Hematopoietic multipotent progenitor cell treated with erythropoietin and hydrocortisone succinate and interleukin-3 and kit ligand, for 17 days (in vitro differentiated cells): ENCODE measurements around the gene SKI.
"Not testable (repeated sequence)": the region's sequence is repeated elsewhere in the genome, so short reads cannot be mapped to it uniquely, and the experiment has no call there.

Experiments
- DNase-seq: peaks from one replicate; pipeline ENCODE4 v3.0.0-alpha.2; 2015; ENCODE audit warnings: low spot score

SKI gene

GRCh38 chr1:2291577-2291976, 63.5 kb downstream of the SKI start:
- no peak for DNase-seq

GRCh38 chr1:2292725-2293450, 64.8 kb downstream of the SKI start:
- DNase-seq: no peak

- DNase-seq: no peak
These were observed 66.1 kb downstream of the SKI start for GRCh38 chr1:2294033-2294724.

- no peak for DNase-seq
These were observed 66.6 kb downstream of the SKI start for GRCh38 chr1:2294725-2295078.

GRCh38 chr1:2295526-2295925, 67.4 kb downstream of the SKI start:
- DNase-seq: no peak

DNA sequence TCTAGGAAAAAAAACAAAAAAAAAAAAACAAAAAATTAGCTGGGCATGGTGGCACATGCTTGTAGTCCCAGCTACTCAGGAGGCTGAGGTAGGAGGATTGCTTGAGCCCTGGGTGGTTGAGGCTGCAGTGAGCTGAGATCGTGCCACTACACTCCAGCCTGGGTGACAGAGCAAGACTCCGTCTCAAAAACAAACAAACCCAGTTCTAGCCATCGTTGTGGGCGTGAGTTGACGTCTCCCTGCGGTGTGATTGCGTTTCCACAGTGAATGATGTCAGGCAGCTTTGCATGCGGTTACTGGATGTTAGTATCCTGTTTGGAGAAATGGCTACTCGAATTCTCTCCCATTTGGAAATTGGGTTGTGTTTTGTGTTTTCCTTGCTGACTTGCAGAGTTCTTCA, 68.1 kb downstream of the SKI start:
- DNase-seq: not testable (repeated sequence)

DNA sequence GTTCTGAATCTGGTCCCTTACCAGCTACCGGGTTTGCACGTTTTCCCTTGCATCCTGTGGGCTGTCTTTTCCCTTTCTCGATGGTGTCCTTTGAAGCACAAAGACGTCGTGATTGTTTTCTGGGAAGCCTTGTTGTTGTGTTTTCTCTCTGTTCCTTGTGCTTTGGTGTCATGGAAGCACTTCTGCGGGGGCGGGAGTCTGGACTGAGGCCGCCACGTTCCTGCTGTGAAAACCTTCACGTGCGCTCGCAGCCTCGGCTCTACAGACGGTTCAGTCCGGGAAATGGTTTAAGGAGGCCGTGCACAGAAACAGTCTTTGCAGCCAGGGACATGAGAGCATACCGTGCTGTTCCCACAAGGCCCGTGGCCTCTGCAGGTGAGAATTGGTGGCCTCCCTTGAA, 68.5 kb downstream of the SKI start:
- no peak for DNase-seq

DNA sequence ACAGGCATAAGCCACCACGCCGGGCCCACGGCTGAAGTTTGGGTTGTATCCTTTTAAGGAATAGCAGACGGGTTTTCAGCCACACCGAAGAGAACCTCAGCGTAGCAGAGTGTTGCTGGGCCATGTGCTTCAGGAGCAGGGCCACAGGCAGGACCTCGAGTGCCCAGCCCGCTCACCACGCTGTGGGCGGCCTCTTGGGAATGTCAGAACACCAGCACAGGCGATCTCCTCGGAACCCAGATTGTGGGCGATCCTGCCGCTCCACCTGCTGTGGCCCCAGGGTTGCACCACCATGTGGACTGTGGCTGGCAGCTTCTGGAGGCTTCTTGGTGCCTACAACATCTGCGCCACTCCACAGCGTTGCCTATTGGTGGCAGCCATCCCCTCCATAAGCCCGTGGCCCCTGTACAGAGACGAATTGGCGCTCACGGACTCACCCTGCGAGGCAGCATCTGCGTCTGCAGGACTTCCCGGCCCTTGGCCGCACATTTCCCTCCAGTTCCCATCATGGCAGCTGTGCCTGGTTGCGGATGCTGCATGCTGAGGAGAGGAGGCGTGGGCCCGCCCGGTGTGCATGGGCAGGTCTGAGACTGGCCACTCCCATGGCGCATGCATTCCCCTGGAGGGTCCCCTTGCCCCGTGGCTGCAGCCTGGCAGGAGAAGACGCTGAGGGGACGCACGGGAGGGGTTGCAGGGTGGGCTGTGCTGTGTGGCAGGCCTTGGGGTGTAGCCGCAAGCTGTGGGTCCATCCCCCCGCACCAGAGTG, 69.3 kb downstream of the SKI start:
- no peak for DNase-seq

DNA sequence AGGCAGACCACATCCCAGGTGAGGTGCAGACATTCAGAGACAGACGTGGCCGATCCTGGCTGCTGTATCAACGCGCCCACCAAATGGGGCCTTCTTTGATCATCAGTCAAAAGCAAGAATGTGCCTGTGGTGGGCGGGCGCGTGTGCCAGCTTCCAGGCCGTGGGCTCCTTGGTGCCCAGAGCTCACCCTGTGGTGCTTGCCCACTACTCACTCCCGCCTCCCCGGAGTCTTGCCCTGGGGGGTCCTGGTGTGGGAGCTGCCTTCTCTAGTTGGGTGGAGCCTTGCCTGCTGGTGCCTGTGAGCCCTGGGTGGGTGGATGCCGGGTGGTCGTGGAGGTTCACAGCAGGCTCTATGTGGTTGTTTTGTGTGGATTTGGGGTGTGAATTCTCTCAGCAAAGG, 70.6 kb downstream of the SKI start:
- no peak for DNase-seq

- no peak for DNase-seq
These were observed 71.1 kb downstream of the SKI start for GRCh38 chr1:2299131-2299627.

- DNase-seq: no peak
These were observed 72.1 kb downstream of the SKI start for GRCh38 chr1:2300004-2300771.

GRCh38 chr1:2300851-2301606, 72.9 kb downstream of the SKI start:
- DNase-seq: no peak

GRCh38 chr1:2301607-2302291, 73.6 kb downstream of the SKI start:
- DNase-seq: no peak

DNA sequence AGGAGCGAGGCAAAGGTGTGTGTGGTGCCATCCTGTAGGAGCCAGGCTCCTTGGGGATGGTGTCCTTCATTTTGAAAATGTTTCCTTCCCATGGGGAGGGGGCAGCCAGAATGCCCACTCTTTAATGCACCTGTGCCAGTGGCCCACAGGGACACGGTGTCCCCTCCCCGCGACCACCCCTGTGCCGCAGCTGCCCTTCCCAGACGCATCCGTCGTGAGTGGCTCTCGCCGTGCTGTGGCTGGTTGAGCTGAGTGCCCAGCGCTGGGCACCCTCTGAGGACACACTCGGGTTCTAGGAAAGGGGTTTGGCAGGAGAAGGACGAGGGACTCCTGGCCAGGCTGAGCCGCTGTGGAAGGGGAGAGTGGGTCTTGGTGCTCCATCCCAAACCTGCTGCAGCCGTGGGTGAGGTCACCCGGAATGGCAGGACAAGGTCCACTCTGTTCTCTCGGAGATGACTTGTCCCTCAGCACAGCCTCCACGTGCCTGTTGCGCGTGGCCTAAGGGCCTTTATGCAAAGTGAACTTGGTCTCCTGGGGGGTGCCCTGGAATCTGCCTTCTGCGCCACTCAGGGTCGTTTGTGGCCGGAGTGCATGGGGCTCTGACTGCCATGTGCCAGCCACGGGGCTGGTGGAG, 74.3 kb downstream of the SKI start:
- DNase-seq: no peak

- DNase-seq: no peak
These were observed 75.1 kb downstream of the SKI start for GRCh38 chr1:2303016-2303775.

- no peak for DNase-seq
These were observed 75.7 kb downstream of the SKI start for GRCh38 chr1:2303781-2304180.

DNA sequence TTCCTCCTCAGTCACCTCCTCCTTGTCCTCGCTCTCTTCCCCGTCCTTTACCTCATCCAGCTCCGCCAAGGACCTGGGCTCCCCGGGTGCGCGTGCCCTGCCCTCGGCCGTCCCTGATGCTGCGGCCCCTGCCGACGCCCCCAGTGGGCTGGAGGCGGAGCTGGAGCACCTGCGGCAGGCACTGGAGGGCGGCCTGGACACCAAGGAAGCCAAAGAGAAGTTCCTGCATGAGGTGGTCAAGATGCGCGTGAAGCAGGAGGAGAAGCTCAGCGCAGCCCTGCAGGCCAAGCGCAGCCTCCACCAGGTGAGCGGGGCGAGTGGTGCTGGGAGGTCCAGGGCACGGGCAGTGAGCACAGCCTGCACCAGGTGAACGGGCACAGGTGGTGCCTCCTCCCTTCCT, 76.2 kb downstream of the SKI start:
- DNase-seq: no peak

DNA sequence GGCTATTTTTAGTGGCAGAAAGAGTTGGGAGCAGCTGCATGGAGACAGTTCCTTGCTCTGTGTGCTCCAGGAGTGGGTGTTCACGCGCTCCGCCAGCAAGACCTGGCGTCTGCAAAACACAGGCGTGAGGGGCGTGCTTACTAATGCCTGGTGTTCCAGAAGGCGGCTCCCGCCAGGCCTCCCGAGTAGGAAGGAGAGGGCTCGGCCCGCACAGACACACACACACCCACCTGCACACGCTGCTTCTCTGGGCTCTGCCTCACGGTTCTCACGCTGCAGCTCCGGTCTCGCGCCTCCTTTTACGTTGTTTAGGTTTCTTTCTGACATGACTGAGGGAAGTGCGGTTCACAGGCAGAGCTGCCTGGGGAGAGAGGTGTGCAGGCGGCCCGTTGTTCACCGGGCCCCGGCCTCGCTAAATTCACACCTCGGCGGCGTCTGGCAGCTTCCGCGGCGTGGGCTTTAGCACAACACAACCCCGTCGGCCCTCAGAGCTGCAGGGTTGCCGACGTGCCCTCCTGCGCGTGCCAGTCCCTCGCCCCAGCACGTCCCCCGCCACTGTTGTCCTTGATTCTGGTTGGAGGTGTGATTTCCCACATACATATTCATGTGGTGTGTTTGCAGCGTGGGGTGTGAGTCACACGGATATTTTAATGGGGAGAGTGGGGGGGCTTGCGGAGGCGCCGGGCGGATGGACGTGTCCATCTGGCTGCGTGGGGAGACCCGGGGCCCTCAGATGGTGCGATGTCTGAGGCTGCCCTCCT, 77.0 kb downstream of the SKI start:
- DNase-seq: no peak
